Uterus (tissue), 4 donors: ENCODE data around the gene VPS35. TPM values are rescaled to one million over a fixed set of nuclear protein-coding genes. Genes with fewer than 3 reads are reported as not detected.

Experiments
- DNase-seq, 2 donors: peaks; one replicate each; pipeline ENCODE4 v3.0.0-alpha.2; 2019 to 2020
- H3K27ac ChIP-seq, 2 donors: fragments of 200-600 bp; sonication (generic); 1 replicate in 1 of 2; 2 replicates in 1 of 2; pipeline ENCODE4 v1.5.1; 2016 to 2018
- H3K27me3 ChIP-seq, 2 donors: fragments of 200-600 bp; sonication (generic); one replicate each; pipeline ENCODE4 v1.5.1; 2018 to 2019; ENCODE audit warnings: control low read depth in 1 of 2
- H3K36me3 ChIP-seq, 2 donors: fragments of 200-600 bp; sonication (generic); one replicate each; pipeline ENCODE4 v1.5.1; 2019; ENCODE audit warnings: control low read depth in 1 of 2
- H3K4me1 ChIP-seq, 2 donors: fragments of 200-600 bp; sonication (generic); one replicate each; pipeline ENCODE4 v1.5.1; 2018 to 2019; ENCODE audit warnings: control low read depth in 1 of 2
- H3K4me3 ChIP-seq, 2 donors: fragments of 200-600 bp; sonication (generic); 1 replicate in 1 of 2; 2 replicates in 1 of 2; pipeline ENCODE4 v1.5.1; 2018 to 2019; ENCODE audit warnings: mild to moderate bottlenecking in 1 of 2
- H3K9me3 ChIP-seq, 2 donors: fragments of 200-600 bp; sonication (generic); one replicate each; pipeline ENCODE4 v1.5.1; 2019; ENCODE audit warnings: control low read depth in 1 of 2
- CTCF ChIP-seq, 4 experiments: fragments of 200-600 bp in 2 of 4; fragments of 450-650 bp in 2 of 4; sonication (generic) in 2 of 4; IDR thresholded peaks; one replicate each; pipeline ENCODE4 v1.5.1; 2016 to 2019; ENCODE audit warnings: antibody characterized with exemption in 4 of 4, mild to moderate bottlenecking in 2 of 4, moderate library complexity in 1 of 4
- POLR2A ChIP-seq, 2 donors: fragments of 450-650 bp; IDR thresholded peaks; one replicate each; pipeline ENCODE4 v1.6.1; 2016; ENCODE audit warnings: antibody characterized with exemption in 2 of 2, mild to moderate bottlenecking in 1 of 2, moderate library complexity in 1 of 2
- intact Hi-C: fragments of 100-400 bp; cut with DNase I; formaldehyde crosslinking; loops from one replicate; pipeline ENCODE4 v1.15.1; 2023; ENCODE audit warnings: low total_unique reads
- total RNA-seq, 4 donors: library from RNA; depleted of rRNA in 3 of 4; stranded (reverse); fragments of >200 nt in 3 of 4; gene quantifications; one replicate each; pipeline versions ENCODE4 v1.1.0 to v1.2.4, GENCODE V29; 2014 to 2023
- donor health status: DM: yes; HTN: yes; CAD: no.

The VPS35 gene
- total RNA-seq, 4 donors from 2014 or later = 23.1 to 183 (median 67.4) TPM

- TF ChIP-seq POLR2A (IDR thresholded peaks at IDR 0.05) (no peak), CTCF (IDR thresholded peaks at IDR 0.05) (no peak)
- Histone ChIP-seq H3K27ac (no peak overlapping the region), H3K4me3 (no peak overlapping the region), H3K27me3 (no peaks in the 10 kb centered on the region), H3K9me3 (no peaks in the 10 kb centered on the region), H3K4me1 (no peaks in the 10 kb centered on the region), H3K36me3 (no peaks in the 10 kb centered on the region)
- intact Hi-C loops = no loop called here
- DNase-seq = no peak
These were observed 30.6 kb upstream of the VPS35 start for GRCh38 chr16:46719528-46719927.

GRCh38 chr16:46718214-46718613, 29.2 kb upstream of the VPS35 start:
- Histone ChIP-seq H3K4me1 (no peaks in the 10 kb centered on the region), H3K27ac (no peak overlapping the region), H3K9me3 (no peaks in the 10 kb centered on the region), H3K27me3 (no peaks in the 10 kb centered on the region), H3K4me3 (no peak overlapping the region), H3K36me3 (no peaks in the 10 kb centered on the region)
- DNase-seq = no peak
- no peak for TF ChIP-seq POLR2A (IDR thresholded peaks at IDR 0.05)
- no peak for TF ChIP-seq CTCF (IDR thresholded peaks at IDR 0.05)
- intact Hi-C loops = no loop called here

- Histone ChIP-seq H3K9me3 (no peaks in the 10 kb centered on the region), H3K4me3 (no peak overlapping the region), H3K4me1 (no peaks in the 10 kb centered on the region), H3K27ac (no peak overlapping the region), H3K27me3 (no peaks in the 10 kb centered on the region), H3K36me3 (no peaks in the 10 kb centered on the region)
- no peak for TF ChIP-seq POLR2A (IDR thresholded peaks at IDR 0.05)
- no peak for TF ChIP-seq CTCF (IDR thresholded peaks at IDR 0.05)
- intact Hi-C loops = no loop called here
- no peak for DNase-seq
These were observed 28.7 kb upstream of the VPS35 start for GRCh38 chr16:46717692-46718091.

- H3K9me3 ChIP-seq = no peaks in the 10 kb centered on the region
- no peak overlapping the region for H3K4me3 ChIP-seq
- no peaks in the 10 kb centered on the region for H3K27me3 ChIP-seq
- H3K4me1 ChIP-seq = no peaks in the 10 kb centered on the region
- DNase-seq = no peak
- H3K27ac ChIP-seq = no peak overlapping the region
- no peaks in the 10 kb centered on the region for H3K36me3 ChIP-seq
- TF ChIP-seq CTCF (IDR thresholded peaks at IDR 0.05) = no peak
- no peak for TF ChIP-seq POLR2A (IDR thresholded peaks at IDR 0.05)
- intact Hi-C loops = no loop called here
These were observed 26.9 kb upstream of the VPS35 start for GRCh38 chr16:46715769-46716305.

GRCh38 chr16:46714797-46715591, 26.0 kb upstream of the VPS35 start:
- no peak for DNase-seq
- Histone ChIP-seq H3K4me1 (no peaks in the 10 kb centered on the region), H3K4me3 (no peak overlapping the region), H3K27ac (no peak overlapping the region), H3K9me3 (no peaks in the 10 kb centered on the region), H3K27me3 (no peaks in the 10 kb centered on the region), H3K36me3 (no peaks in the 10 kb centered on the region)
- TF ChIP-seq POLR2A (IDR thresholded peaks at IDR 0.05) = no peak
- no peak for TF ChIP-seq CTCF (IDR thresholded peaks at IDR 0.05)
- intact Hi-C loops = no loop called here
